ENCODE measurements around the gene CHAD. TPM values are rescaled to one million over a fixed set of nuclear protein-coding genes. Genes with fewer than 3 reads are reported as not detected.
"Not testable (repeated sequence)": the region's sequence is repeated elsewhere in the genome, so short reads cannot be mapped to it uniquely, and the experiment has no call there.

The CHAD gene
- total RNA-seq, 1 donor from 2014 or later, result not detected

GRCh38 chr17:50430821-50431618 lies 37.7 kb downstream of the CHAD start:
- intact Hi-C loops (cut with micrococcal nuclease), result no loop called here

GRCh38 chr17:50429793-50430192 lies 38.9 kb downstream of the CHAD start:
- intact Hi-C loops (cut with micrococcal nuclease), result loop anchor here (5.0 kb wide), 1 partner anchor 278 kb away; the partner anchor contains the start of gene ANKRD40

- intact Hi-C loops (cut with micrococcal nuclease), result loop anchor here (5.0 kb wide), 1 partner anchor 278 kb away; the partner anchor contains the start of gene ANKRD40
These were observed 39.8 kb downstream of the CHAD start for GRCh38 chr17:50428831-50429424.

- intact Hi-C loops (cut with micrococcal nuclease), result loop anchor here (5.0 kb wide), 1 partner anchor 279 kb away; the partner anchor contains the start of gene ANKRD40
These were observed 40.6 kb downstream of the CHAD start for GRCh38 chr17:50428126-50428525.

- intact Hi-C loops (cut with micrococcal nuclease), result loop anchor here (1.0 to 5.0 kb wide), 4 partner anchors 54 to 280 kb away; partner anchors contain the start of genes ANKRD40, EME1, MRPL27 and XYLT2
These were observed 41.6 kb downstream of the CHAD start for GRCh38 chr17:50426814-50427787.

GRCh38 chr17:50426472-50426782 lies 42.3 kb downstream of the CHAD start:
- intact Hi-C loops (cut with micrococcal nuclease), result loop anchor here (1.0 to 5.0 kb wide), 4 partner anchors 54 to 281 kb away; partner anchors contain the start of genes ANKRD40, EME1, MRPL27 and XYLT2

- intact Hi-C loops (cut with micrococcal nuclease), result loop anchor here (1.0 to 5.0 kb wide), 4 partner anchors 53 to 281 kb away; partner anchors contain the start of genes ANKRD40, EME1, MRPL27 and XYLT2
These were observed 42.8 kb downstream of the CHAD start, which contains the start of gene ACSF2 for GRCh38 chr17:50425682-50426471. Gene ACSF2, plus strand, starts transcription at chr17:50426218. Its CDS starts 44 bp downstream, at chr17:50426262.

GRCh38 chr17:50424996-50425681 lies 43.5 kb downstream of the CHAD start:
- intact Hi-C loops (cut with micrococcal nuclease), result loop anchor here (5.0 kb wide), 1 partner anchor 282 kb away; the partner anchor contains the start of gene ANKRD40

- intact Hi-C loops (cut with micrococcal nuclease), result no loop called here
These were observed 44.3 kb downstream of the CHAD start for GRCh38 chr17:50424246-50424995.

GRCh38 chr17:50423553-50424159 lies 45.0 kb downstream of the CHAD start:
- intact Hi-C loops (cut with micrococcal nuclease), result no loop called here

GRCh38 chr17:50422738-50423137 lies 45.9 kb downstream of the CHAD start:
- intact Hi-C loops (cut with micrococcal nuclease), result no loop called here

GRCh38 chr17:50421308-50422051 lies 47.2 kb downstream of the CHAD start:
- intact Hi-C loops (cut with micrococcal nuclease), result loop anchor here (1.0 kb wide), 2 partner anchors 24 to 58 kb away; partner anchors contain the start of gene LRRC59

GRCh38 chr17:50420419-50421112 lies 48.1 kb downstream of the CHAD start:
- intact Hi-C loops (cut with micrococcal nuclease), result loop anchor here (1.0 kb wide), 2 partner anchors 23 to 59 kb away; partner anchors contain the start of gene LRRC59

- intact Hi-C loops (cut with micrococcal nuclease), result not testable (repeated sequence)
These were observed 49.1 kb downstream of the CHAD start for GRCh38 chr17:50419577-50419976.

GRCh38 chr17:50414808-50415207 lies 53.9 kb downstream of the CHAD start:
- intact Hi-C loops (cut with micrococcal nuclease), result no loop called here
